Spleen (tissue), 7 donors: ENCODE measurements around the gene UNC50.

Source experiments
- POLR2A ChIP-seq, 3 donors: fragments of 450-650 bp; IDR thresholded peaks; one replicate each; pipeline ENCODE4 v1.5.1; 2017; ENCODE audit warnings: antibody characterized with exemption in 3 of 3, mild to moderate bottlenecking in 1 of 3
- POLR2AphosphoS5 ChIP-seq, 3 donors: sonication (generic); formaldehyde crosslinking; IDR thresholded peaks; one replicate each; pipeline ENCODE4 v1.5.1; 2017; ENCODE audit warnings: antibody characterized with exemption in 3 of 3
- TF ChIP-seq, protein P1 (sequence below), 11 experiments: fragments of 200-600 bp in 7 of 11; fragments of 450-650 bp in 4 of 11; sonication (generic) in 4 of 11; IDR thresholded peaks in 8 of 11; conservative IDR thresholded peaks in 3 of 11; 1 replicate in 7 of 11; 2 replicates in 4 of 11; pipeline versions ENCODE4 v1.4.0 to v1.8.0; 2016 to 2021; ENCODE audit warnings: antibody characterized with exemption in 11 of 11, inconsistent platforms in 4 of 11, mild to moderate bottlenecking in 1 of 11
- donor health status: DM: no; HTN: no; CAD: no; lungs with moderate emphysema.
- donor health status: DM: no; HTN: no; CAD: no.
- donor health status: DM: no; HTN: no; CAD: no.

GRCh38 chr2:98650998-98651397 lies 42.6 kb downstream of the UNC50 start:
- TF ChIP-seq, protein P1, sequence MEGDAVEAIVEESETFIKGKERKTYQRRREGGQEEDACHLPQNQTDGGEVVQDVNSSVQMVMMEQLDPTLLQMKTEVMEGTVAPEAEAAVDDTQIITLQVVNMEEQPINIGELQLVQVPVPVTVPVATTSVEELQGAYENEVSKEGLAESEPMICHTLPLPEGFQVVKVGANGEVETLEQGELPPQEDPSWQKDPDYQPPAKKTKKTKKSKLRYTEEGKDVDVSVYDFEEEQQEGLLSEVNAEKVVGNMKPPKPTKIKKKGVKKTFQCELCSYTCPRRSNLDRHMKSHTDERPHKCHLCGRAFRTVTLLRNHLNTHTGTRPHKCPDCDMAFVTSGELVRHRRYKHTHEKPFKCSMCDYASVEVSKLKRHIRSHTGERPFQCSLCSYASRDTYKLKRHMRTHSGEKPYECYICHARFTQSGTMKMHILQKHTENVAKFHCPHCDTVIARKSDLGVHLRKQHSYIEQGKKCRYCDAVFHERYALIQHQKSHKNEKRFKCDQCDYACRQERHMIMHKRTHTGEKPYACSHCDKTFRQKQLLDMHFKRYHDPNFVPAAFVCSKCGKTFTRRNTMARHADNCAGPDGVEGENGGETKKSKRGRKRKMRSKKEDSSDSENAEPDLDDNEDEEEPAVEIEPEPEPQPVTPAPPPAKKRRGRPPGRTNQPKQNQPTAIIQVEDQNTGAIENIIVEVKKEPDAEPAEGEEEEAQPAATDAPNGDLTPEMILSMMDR (IDR thresholded peaks at IDR 0.05 in 8 of 11, conservative IDR thresholded peaks at IDR 0.05 in 3 of 11), result no peak
- TF ChIP-seq POLR2A (IDR thresholded peaks at IDR 0.05) (no peak), POLR2AphosphoS5 (IDR thresholded peaks at IDR 0.05) (no peak)
